BJ (cell line): ENCODE data around the gene CABP7. TPM values are rescaled to one million over a fixed set of nuclear protein-coding genes. Genes with fewer than 3 reads are reported as not detected.

ENCODE experiments used
- CTCF ChIA-PET: fragments of 350-600 bp; formaldehyde crosslinking; extraction: SDS; loops from one replicate; lab custom pipeline; 2021; ENCODE audit warnings: antibody characterized with exemption, inconsistent platforms; lab: Yijun Ruan, JAX
- POLR2A ChIA-PET: fragments of 300-600 bp; sonication (Branson Sonifier 250); formaldehyde crosslinking; extraction: SDS; loops from one replicate; lab custom pipeline; 2021; ENCODE audit warnings: antibody characterized with exemption; lab: Charles Lee
- DNase-seq: peaks from one replicate; pipeline ENCODE4 v3.0.0-alpha.2; 2011; ENCODE audit warnings: low read depth
- H3K27me3 ChIP-seq: 2 replicates; pipeline ENCODE4 v1.6.0; 2011; ENCODE audit warnings: low read length; ENCODE audit not compliant: control insufficient read depth, insufficient read depth
- H3K36me3 ChIP-seq: 2 replicates; pipeline ENCODE4 v1.5.1; 2011; ENCODE audit warnings: low read length; ENCODE audit not compliant: control insufficient read depth, insufficient read depth
- H3K4me3 ChIP-seq: 2 replicates; pipeline ENCODE4 v1.5.1; 2011; ENCODE audit warnings: low read depth, mild to moderate bottlenecking, control low read depth, low read length
- polyA plus RNA-seq: library from polyadenylated mRNA; depleted of rRNA; stranded (reverse); fragments of >200 nt; gene quantifications from 2 replicates; pipeline ENCODE4 v1.2.3, GENCODE V29; 2011
- TF ChIP-seq, protein P1 (sequence below): IDR thresholded peaks from 2 replicates; pipeline ENCODE4 v1.5.1; 2011; ENCODE audit warnings: low read depth, mild to moderate bottlenecking, control low read depth, inconsistent platforms, low read length, moderate library complexity; ENCODE audit not compliant: insufficient read depth

CABP7 gene
- polyA plus RNA-seq, 1 experiment, result 0.02 TPM

DNA sequence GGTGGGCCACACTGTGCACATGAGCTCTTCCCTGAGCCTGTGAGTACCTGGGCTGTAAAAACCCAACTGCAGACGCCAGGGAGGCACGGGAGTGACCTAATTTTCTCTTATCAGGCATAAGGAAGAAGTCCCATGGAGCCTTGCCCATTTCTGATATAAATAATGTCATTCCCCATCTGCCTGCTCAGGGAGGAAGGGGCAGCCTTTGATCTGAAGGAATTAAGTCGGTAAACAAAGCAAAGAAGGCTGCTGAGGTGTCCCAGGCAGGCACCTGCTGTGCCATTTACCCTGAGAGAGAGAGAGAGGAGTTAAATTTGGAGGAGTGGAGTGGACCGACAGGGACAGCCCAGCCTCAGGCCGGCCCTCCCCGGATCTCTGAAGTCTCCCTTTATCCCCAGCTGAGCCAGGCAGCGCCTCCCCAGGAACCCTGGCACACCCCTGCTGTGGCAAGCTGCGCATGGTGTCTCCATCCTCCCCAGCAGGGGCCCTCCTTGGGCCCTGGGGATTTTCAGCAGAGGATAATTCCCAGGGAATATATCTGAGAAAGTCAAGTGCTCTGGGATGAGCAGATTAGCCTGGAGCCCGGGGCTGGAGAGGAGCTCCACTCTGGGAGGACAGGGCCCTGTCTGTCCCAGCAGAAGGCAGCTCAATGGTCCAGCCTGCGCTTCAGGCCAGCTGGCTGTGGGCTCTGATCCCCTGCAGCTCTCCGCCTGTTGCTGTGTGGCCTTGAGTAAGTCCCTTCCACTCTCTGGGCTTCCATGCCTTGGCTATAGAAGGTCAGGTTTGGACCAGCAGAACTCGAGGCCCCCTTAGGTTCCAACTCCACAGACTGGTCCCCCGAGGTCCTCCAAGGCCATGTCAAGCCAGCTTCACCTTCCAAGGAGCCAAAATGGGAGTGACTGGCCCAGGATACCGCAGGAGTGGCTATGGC is 17.5 kb upstream of the CABP7 start:
- DNase-seq, result no peak
- Histone ChIP-seq H3K4me3 (no peak overlapping the region), H3K36me3 (peaks cover 5% of the 10 kb centered on the region), H3K27me3 (no peaks in the 10 kb centered on the region)
- ChIA-PET CTCF (interaction anchor here (0.6 to 3.7 kb wide), 5 partner anchors 9 to 305 kb away, joined by 3 to 16 read pairs (median 4); no protein-coding TSS in a partner anchor), POLR2A (no interaction called here)
- TF ChIP-seq, protein P1, sequence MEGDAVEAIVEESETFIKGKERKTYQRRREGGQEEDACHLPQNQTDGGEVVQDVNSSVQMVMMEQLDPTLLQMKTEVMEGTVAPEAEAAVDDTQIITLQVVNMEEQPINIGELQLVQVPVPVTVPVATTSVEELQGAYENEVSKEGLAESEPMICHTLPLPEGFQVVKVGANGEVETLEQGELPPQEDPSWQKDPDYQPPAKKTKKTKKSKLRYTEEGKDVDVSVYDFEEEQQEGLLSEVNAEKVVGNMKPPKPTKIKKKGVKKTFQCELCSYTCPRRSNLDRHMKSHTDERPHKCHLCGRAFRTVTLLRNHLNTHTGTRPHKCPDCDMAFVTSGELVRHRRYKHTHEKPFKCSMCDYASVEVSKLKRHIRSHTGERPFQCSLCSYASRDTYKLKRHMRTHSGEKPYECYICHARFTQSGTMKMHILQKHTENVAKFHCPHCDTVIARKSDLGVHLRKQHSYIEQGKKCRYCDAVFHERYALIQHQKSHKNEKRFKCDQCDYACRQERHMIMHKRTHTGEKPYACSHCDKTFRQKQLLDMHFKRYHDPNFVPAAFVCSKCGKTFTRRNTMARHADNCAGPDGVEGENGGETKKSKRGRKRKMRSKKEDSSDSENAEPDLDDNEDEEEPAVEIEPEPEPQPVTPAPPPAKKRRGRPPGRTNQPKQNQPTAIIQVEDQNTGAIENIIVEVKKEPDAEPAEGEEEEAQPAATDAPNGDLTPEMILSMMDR, result no peak

DNA sequence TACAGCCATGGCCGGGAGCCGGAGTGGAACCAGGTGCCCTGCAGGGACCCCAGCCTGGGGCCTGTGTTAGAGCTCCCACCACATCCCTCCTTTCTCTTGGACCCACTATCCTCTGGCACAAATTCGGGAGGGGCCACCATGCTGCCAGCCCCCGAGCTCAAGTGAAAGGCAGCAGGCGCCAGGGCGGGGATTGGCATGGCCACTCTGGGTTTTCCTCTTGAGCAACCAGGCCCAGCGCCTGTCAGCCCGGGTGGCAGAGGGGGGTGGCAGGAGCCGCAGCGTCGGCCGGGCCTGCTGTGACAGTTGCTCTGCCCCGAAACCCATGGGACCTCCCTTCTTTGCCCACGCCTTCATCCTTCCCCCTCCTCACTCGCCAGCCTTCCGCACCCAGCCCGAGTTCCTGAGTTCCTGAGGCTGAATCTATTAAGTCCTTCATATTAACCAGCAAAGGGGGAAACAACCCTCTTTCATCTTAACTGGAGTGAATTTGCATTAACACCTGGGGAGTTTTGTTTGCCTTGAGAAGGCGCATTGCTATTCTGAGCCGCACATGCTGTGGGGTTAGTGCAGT is 16.8 kb upstream of the CABP7 start:
- no peaks in the 10 kb centered on the region for H3K27me3 ChIP-seq
- H3K4me3 ChIP-seq, result no peak overlapping the region
- TF ChIP-seq, protein P1, result no peak
- POLR2A ChIA-PET, result no interaction called here
- H3K36me3 ChIP-seq, result peaks cover 3% of the 10 kb centered on the region
- CTCF ChIA-PET, result interaction anchor here (1.5 to 3.7 kb wide), 2 partner anchors 13 to 304 kb away, joined by 3 to 16 read pairs; no protein-coding TSS in a partner anchor
- DNase-seq, result no peak

DNA sequence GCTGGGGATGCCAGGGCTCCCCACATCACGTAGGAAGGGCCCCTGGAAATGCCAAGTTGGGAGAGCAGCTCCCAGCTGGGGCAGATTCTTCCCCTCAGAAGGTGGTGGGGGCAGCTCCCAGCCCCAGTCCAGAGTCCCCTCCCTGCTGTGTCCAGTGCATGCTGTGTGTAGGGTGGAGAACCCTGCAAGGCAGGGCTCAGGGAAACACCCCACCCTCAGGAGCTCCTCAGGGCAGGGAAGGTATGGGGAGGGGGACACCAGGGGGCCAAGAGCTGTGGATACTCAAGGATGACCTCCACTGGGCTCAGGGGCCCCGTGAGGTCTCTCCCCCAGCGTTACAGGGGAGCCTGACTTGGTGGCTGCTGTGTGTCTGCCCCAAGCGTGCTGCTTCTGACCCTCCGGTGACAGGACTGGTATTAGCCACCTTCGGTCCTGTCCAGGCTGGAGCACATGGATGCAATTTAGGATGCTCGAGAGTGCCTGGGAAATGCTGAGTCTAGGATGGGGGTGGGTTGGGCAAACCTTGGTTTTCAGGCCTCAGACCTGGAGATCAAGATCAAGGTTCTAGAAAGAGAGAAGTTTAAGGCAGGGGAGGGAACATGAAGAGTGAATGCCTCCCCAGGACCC is 16.1 kb upstream of the CABP7 start:
- CTCF ChIA-PET, result interaction anchor here (1.5 kb wide), 1 partner anchor 303 kb away, joined by 3 read pairs; no protein-coding TSS in a partner anchor
- peaks cover under 1% of the 10 kb centered on the region; the same call in 1 of the 2 replicates for H3K36me3 ChIP-seq
- H3K4me3 ChIP-seq, result no peak overlapping the region
- no peak for DNase-seq
- no peaks in the 10 kb centered on the region for H3K27me3 ChIP-seq
- TF ChIP-seq, protein P1, result no peak
- POLR2A ChIA-PET, result no interaction called here

DNA sequence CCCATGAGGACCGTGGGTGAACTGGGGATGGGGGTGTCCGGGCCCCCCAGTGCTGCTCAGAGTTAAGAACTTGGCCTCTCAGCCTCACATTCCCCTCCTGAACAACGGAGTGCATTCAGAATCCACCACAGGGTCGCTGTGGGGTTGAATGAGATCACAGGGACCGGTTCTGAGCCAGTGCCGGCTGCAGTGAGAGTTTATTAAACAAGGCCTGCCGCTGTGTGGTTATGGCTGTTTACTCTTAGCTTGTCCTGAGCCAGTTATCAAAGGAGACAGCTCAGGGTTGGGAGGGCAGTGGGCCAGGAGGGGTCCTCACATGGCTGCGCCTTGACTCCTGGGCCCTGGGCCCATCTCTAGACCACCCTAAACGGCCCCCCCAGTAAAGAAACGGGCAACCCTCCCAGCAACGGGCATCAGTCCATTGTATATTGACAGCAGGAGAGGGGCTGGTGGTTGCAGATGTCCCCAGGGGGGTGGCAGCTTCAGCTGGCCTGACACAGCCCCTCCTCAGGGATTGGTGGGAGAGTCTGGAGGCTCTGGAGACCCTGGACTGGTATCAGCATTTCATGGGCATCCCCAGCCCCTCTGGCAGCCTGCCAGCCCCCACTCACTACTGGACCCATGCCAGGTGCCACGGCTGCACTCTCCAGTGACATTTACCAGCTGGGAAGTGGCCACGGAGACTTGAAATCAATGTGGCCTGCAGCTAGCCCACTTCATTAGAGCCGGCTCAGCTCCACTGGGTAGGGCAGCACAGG is 15.1 kb upstream of the CABP7 start:
- POLR2A ChIA-PET, result no interaction called here
- Histone ChIP-seq H3K27me3 (no peaks in the 10 kb centered on the region), H3K4me3 (no peak overlapping the region), H3K36me3 (no peaks in the 10 kb centered on the region)
- CTCF ChIA-PET, result interaction anchor here (1.4 kb wide), 1 partner anchor 15 kb away, joined by 3 read pairs; no protein-coding TSS in a partner anchor
- TF ChIP-seq, protein P1, result no peak
- no peak for DNase-seq
